GM12874 (cell line): ENCODE data around the gene ATAD3C.

Experiments used
- CTCF ChIP-seq: IDR thresholded peaks from 2 replicates; pipeline ENCODE4 v1.5.1; 2011; ENCODE audit warnings: low read depth, mild to moderate bottlenecking, control low read depth, low read length, moderate library complexity; ENCODE audit not compliant: insufficient read depth

ATAD3C gene

GRCh38 chr1:1419363-1419812 is 30.1 kb upstream of the ATAD3C start:
- no peak for TF ChIP-seq CTCF

- no peak for TF ChIP-seq CTCF
Measured at GRCh38 chr1:1419813-1420653, 29.5 kb upstream of the ATAD3C start.

GRCh38 chr1:1420654-1421141 is 28.8 kb upstream of the ATAD3C start:
- TF ChIP-seq CTCF = no peak

GRCh38 chr1:1421147-1421906 is 28.2 kb upstream of the ATAD3C start, which contains the start of gene ANKRD65:
Gene ANKRD65, minus strand, starts transcription at chr1:1421276. Its CDS starts 271 bp downstream, at chr1:1421005.
- TF ChIP-seq CTCF = no peak

- no peak for TF ChIP-seq CTCF
Measured at GRCh38 chr1:1421907-1422464, 27.5 kb upstream of the ATAD3C start.

- no peak for TF ChIP-seq CTCF
Measured at GRCh38 chr1:1422465-1423244, 26.8 kb upstream of the ATAD3C start.

GRCh38 chr1:1423245-1423597 is 26.3 kb upstream of the ATAD3C start:
- no peak for TF ChIP-seq CTCF
